ENCODE results near the gene FAM193B. TPM values are rescaled to one million over a fixed set of nuclear protein-coding genes. Genes with fewer than 3 reads are reported as not detected.

The FAM193B gene
- polyA plus RNA-seq, 1 of the 3 experiments (the other 2 are of a cell fraction) = 48.1 TPM

DNA sequence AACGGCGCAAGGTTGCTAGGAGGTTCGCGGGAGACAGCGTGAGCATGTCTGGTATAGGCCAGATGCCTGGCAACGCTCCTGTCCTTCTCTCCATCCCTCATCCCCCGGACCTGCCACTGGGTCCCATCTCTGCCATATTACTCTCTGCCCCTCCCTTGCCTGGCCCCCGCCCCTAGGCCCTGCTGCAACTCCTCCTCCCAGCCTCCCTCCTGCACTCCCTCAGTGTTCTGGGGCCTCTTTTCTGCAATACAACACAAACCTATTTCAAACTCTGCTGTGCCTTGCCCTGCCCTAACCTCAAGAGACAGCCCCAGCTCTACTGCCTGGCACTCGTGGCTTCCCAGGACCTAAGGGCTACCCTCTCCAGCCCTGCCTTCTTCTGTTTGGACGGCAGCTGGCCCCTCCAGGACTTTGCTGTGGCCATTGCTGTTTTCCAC, 72.0 kb downstream of the FAM193B start (continued):
- no peak for TF ChIP-seq ZBTB33 (IDR thresholded peaks at IDR 0.05; ENCODE audit: borderline replicate concordance, low read depth)

DNA sequence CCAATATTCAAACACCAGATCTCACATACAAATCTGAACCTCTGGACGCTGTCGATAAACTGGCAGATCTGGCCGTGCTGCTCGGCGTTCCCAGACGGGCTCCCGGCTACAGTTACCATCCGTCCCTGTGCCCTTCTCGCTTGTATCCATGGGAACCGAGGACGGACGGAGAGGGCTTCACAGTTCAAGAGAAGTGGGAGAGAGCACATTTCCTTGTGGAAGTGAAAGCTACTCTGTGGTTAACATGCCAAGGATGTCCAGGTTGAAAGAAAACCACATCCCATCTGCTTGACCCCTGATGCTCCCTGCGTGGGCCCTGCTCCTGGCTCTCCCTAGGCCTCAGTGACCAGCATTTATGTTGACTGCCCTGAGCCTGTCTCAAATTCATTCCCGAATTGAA, 74.6 kb downstream of the FAM193B start:
- Histone ChIP-seq H3F3A (replicated peaks; ENCODE audit: insufficient read depth) (peaks cover 83% of the 10 kb centered on the region), H3K27me3 (ENCODE audit: insufficient read depth) (no peaks in the 10 kb centered on the region), H3K79me2 (ENCODE audit: insufficient read depth) (no peaks in the 10 kb centered on the region), H3K4me2 (peak overlapping the region; percentile 8; the same call in 1 of the 2 replicates), H3K4me3 (ENCODE audit: low read depth in 2 of 2, low read length in 1 of 2) (no peak overlapping the region), H3K9ac (no peak overlapping the region), H3K4me1 (ENCODE audit: control insufficient read depth in 1 of 2, insufficient read depth in 2 of 2, low read depth in 1 of 2, low read length in 1 of 2) (peaks cover 6 to 84% of the 10 kb centered on the region in 2 experiments; a peak in 3 of 4 replicates), H3K9me2 (no peaks in the 10 kb centered on the region), H3K9me3 (no peaks in the 10 kb centered on the region), H3K27ac (ENCODE audit: low read depth in 2 of 2, low read length in 1 of 2) (peak overlapping the region; percentile 69 to 95), H3K36me3 (replicated peaks in 1 of 2; ENCODE audit: control insufficient read depth in 1 of 2, insufficient read depth in 2 of 2, low read length in 1 of 2) (peaks cover 5 to 14% of the 10 kb centered on the region in 2 experiments), H4K20me1 (ENCODE audit: insufficient read depth) (peaks cover 13% of the 10 kb centered on the region), H2AFZ (ENCODE audit: low read depth) (no peak overlapping the region)
- WGBS (ENCODE audit: low lambda C conversion rate) = 54% methylated on average over 14 of the region's 14 CpGs
- DNase-seq = peak; percentile 75
- CTCF ChIA-PET = interaction anchor here (0.9 to 20.3 kb wide), 7 partner anchors 9 to 89 kb away, joined by 3 to 215 read pairs (median 14); partner anchors contain the start of gene PDLIM7
- TF ChIP-seq RXRA (IDR thresholded peaks at IDR 0.05; ENCODE audit: borderline replicate concordance, low read depth) (no peak), SMC3 (IDR thresholded peaks at IDR 0.05; ENCODE audit: low read depth, low read length) (no peak), MAX (IDR thresholded peaks at IDR 0.05; ENCODE audit: low read depth) (peak; percentile 2; the same call in 1 of the 2 replicates)
- TF ChIP-seq, protein P1, sequence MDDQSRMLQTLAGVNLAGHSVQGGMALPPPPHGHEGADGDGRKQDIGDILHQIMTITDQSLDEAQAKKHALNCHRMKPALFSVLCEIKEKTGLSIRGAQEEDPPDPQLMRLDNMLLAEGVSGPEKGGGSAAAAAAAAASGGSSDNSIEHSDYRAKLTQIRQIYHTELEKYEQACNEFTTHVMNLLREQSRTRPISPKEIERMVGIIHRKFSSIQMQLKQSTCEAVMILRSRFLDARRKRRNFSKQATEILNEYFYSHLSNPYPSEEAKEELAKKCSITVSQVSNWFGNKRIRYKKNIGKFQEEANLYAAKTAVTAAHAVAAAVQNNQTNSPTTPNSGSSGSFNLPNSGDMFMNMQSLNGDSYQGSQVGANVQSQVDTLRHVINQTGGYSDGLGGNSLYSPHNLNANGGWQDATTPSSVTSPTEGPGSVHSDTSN (IDR thresholded peaks at IDR 0.05) = peak; percentile 25; the same call in 1 of the 2 replicates
- POLR2A ChIA-PET = interaction anchor here (0.6 to 4.7 kb wide), 6 partner anchors 9 to 32 kb away, joined by 3 to 39 read pairs (median 4); partner anchors contain the start of gene PDLIM7

DNA sequence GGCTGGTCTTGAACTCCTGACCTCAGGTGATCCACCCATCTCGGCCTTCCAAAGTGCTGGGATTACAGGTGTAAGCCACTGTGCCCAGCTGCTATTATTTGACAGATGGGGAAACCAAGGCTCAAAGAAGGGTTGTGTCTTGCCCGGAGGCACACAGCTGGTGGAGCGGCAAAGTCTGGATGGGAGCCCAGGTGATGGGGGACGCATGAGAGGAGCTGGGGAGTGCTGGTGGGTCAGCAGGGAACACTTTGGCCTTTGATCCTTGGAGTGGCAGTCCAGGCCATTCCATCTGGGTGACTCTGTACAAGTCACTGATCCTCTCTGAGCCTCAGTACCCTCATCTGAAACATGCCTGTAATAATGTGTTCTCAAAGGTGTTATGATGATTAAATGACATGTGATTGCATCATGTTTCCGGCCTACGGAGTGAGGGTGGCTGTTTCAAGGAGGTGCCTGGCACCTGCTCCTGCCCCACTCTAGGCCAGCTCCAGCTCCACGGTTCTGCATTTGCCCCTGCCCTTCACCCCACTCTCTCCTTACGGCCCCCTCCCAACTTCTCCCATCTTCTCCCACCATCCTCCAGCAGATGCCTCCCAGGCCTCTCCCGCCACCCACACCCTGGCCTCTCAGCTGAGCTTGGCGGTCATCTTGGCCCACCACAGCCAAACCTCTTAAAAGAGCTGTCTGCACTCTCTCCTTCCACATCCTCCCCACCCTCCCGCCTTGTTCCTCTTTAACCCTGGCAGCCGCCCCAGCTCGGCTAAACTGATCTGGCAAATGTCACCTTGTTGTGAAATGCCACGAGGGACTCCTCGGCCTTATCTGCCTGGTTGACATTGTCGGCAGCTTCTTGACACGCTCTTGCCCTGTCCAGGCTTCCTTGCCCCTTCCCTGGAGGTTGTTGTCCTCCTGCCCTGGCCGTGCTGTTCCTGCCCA, 75.4 kb downstream of the FAM193B start:
- DNase-seq = peak; percentile 73
- H3K79me2 ChIP-seq (ENCODE audit: insufficient read depth) = no peaks in the 10 kb centered on the region
- H3K9me3 ChIP-seq = no peaks in the 10 kb centered on the region
- 46% methylated on average over 18 of the region's 18 CpGs for WGBS (ENCODE audit: low lambda C conversion rate)
- ChIA-PET POLR2A (interaction anchor here (0.9 to 4.7 kb wide), 6 partner anchors 8 to 31 kb away, joined by 3 to 39 read pairs (median 3); partner anchors contain the start of gene PDLIM7), CTCF (interaction anchor here (0.8 to 20.3 kb wide), 10 partner anchors 10 to 169 kb away, joined by 3 to 215 read pairs (median 6); partner anchors contain the start of gene PDLIM7)
- no peak overlapping the region for H2AFZ ChIP-seq (ENCODE audit: low read depth)
- H3K4me2 ChIP-seq = peak overlapping the region; percentile 8; the same call in 1 of the 2 replicates
- no peaks in the 10 kb centered on the region for H3K27me3 ChIP-seq (ENCODE audit: insufficient read depth)
- H3K36me3 ChIP-seq (replicated peaks in 1 of 2; ENCODE audit: control insufficient read depth in 1 of 2, insufficient read depth in 2 of 2, low read length in 1 of 2) = peaks cover 5 to 8% of the 10 kb centered on the region in 2 experiments
- H3K4me3 ChIP-seq (ENCODE audit: low read depth in 2 of 2, low read length in 1 of 2) = no peak overlapping the region
- no peaks in the 10 kb centered on the region for H3K9me2 ChIP-seq
- peaks cover 13% of the 10 kb centered on the region for H4K20me1 ChIP-seq (ENCODE audit: insufficient read depth)
- H3K9ac ChIP-seq = no peak overlapping the region
- H3F3A ChIP-seq (replicated peaks; ENCODE audit: insufficient read depth) = peaks cover 89% of the 10 kb centered on the region
- peak overlapping the region; percentile 69 to 95; a peak in 3 of 4 replicates for H3K27ac ChIP-seq (ENCODE audit: low read depth in 2 of 2, low read length in 1 of 2)
- peaks cover 6 to 84% of the 10 kb centered on the region in 2 experiments; a peak in 3 of 4 replicates for H3K4me1 ChIP-seq (ENCODE audit: control insufficient read depth in 1 of 2, insufficient read depth in 2 of 2, low read depth in 1 of 2, low read length in 1 of 2)
- TF ChIP-seq TEAD4 (IDR thresholded peaks at IDR 0.05; ENCODE audit: borderline replicate concordance, insufficient read depth) = no peak
- TF ChIP-seq MXI1 (IDR thresholded peaks at IDR 0.05; ENCODE audit: low read depth, low read length) = peak; percentile 61
- peak in 1 of 2 experiments; percentile 7; a peak in 1 of 4 replicates for TF ChIP-seq EP300 (IDR thresholded peaks at IDR 0.05; ENCODE audit: borderline replicate concordance in 1 of 2, low read depth in 1 of 2, low read length in 1 of 2)
- 0 out of 2 replicates have a peak, but pooled peaks have one; percentile 20 for TF ChIP-seq ELF1 (IDR thresholded peaks at IDR 0.05)
- no peak for TF ChIP-seq ZBTB33 (IDR thresholded peaks at IDR 0.05; ENCODE audit: borderline replicate concordance, low read depth)
- no peak for TF ChIP-seq RXRA (IDR thresholded peaks at IDR 0.05; ENCODE audit: borderline replicate concordance, low read depth)
- peak; percentile 31; the same call in 1 of the 2 replicates for TF ChIP-seq RCOR1 (IDR thresholded peaks at IDR 0.05; ENCODE audit: low read length)
- TF ChIP-seq CHD2 (IDR thresholded peaks at IDR 0.05; ENCODE audit: low read length, partially characterized antibody) = no peak
- peak; percentile 43; the same call in 1 of the 2 replicates for TF ChIP-seq TCF12 (IDR thresholded peaks at IDR 0.05)
- TF ChIP-seq JUND (IDR thresholded peaks at IDR 0.05) = no peak; the same call in 1 of the 2 replicates
- peak; percentile 86 for TF ChIP-seq GATA2 (CRISPR knock-in tag; IDR thresholded peaks at IDR 0.05)
- peak; percentile 51 for TF ChIP-seq POLR2AphosphoS5 (IDR thresholded peaks at IDR 0.05; ENCODE audit: low read depth, low read length)
- TF ChIP-seq SIN3A (IDR thresholded peaks at IDR 0.05; ENCODE audit: borderline replicate concordance, low read depth, low read length) = no peak
- TF ChIP-seq FOXM1 (IDR thresholded peaks at IDR 0.05; ENCODE audit: low read depth) = no peak
